ENCODE results near the gene ZFR.

- TF ChIP-seq, protein P1, sequence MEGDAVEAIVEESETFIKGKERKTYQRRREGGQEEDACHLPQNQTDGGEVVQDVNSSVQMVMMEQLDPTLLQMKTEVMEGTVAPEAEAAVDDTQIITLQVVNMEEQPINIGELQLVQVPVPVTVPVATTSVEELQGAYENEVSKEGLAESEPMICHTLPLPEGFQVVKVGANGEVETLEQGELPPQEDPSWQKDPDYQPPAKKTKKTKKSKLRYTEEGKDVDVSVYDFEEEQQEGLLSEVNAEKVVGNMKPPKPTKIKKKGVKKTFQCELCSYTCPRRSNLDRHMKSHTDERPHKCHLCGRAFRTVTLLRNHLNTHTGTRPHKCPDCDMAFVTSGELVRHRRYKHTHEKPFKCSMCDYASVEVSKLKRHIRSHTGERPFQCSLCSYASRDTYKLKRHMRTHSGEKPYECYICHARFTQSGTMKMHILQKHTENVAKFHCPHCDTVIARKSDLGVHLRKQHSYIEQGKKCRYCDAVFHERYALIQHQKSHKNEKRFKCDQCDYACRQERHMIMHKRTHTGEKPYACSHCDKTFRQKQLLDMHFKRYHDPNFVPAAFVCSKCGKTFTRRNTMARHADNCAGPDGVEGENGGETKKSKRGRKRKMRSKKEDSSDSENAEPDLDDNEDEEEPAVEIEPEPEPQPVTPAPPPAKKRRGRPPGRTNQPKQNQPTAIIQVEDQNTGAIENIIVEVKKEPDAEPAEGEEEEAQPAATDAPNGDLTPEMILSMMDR (conservative IDR thresholded peaks at IDR 0.05; ENCODE audit: low read depth, low read length), result no peak
- TF ChIP-seq EZH2phosphoT487 (IDR thresholded peaks at IDR 0.05; ENCODE audit: borderline replicate concordance, low read length), result no peak
- TF ChIP-seq EZH2 (IDR thresholded peaks at IDR 0.05; ENCODE audit: low read length, unreplicated experiment), result no peak
Observed at GRCh38 chr5:32369032-32369431, 75.5 kb downstream of the ZFR start.
